AG04450 (cell line): ENCODE measurements around the gene SUN1. TPM values are rescaled to one million over a fixed set of nuclear protein-coding genes. Genes with fewer than 3 reads are reported as not detected.
"Not testable (repeated sequence)": the region's sequence is repeated elsewhere in the genome, so short reads cannot be mapped to it uniquely, and the experiment has no call there.

Experiments
- CTCF ChIA-PET: fragments of 300-600, 350-600 bp; formaldehyde crosslinking; extraction: SDS; loops from one replicate; lab custom pipeline; 2022; ENCODE audit warnings: antibody characterized with exemption, inconsistent platforms; lab: Charles Lee
- POLR2A ChIA-PET: fragments of 350-600 bp; formaldehyde crosslinking; extraction: SDS; loops from one replicate; lab custom pipeline; 2021; ENCODE audit warnings: antibody characterized with exemption, inconsistent platforms; lab: Yijun Ruan, JAX
- DNase-seq: peaks from one replicate; pipeline ENCODE4 v3.0.0-alpha.2; 2011; ENCODE audit warnings: low read depth, low spot score
- H3K27ac ChIP-seq: one replicate; pipeline ENCODE4 v1.5.1; 2012; ENCODE audit warnings: low read depth, low read length, control low read depth
- H3K27me3 ChIP-seq: one replicate; pipeline ENCODE4 v1.6.0; 2012; ENCODE audit warnings: low read length; ENCODE audit not compliant: control insufficient read depth, insufficient read depth
- H3K4me3 ChIP-seq: 2 replicates; pipeline ENCODE4 v1.5.1; 2011; ENCODE audit warnings: mild to moderate bottlenecking, low read depth, low read length, control low read depth
- H3K9me3 ChIP-seq: 2 replicates; pipeline ENCODE4 v1.5.1; 2012; ENCODE audit warnings: low read length; ENCODE audit not compliant: control insufficient read depth, insufficient read depth
- CTCF ChIP-seq: IDR thresholded peaks from 2 replicates; pipeline ENCODE4 v1.5.1; 2011; ENCODE audit warnings: low read depth, low read length, control low read depth, inconsistent platforms
- polyA plus RNA-seq: library from polyadenylated mRNA; depleted of rRNA; stranded (reverse); fragments of >200 nt; gene quantifications from 2 replicates; pipeline ENCODE4 v1.2.3, GENCODE V29; 2011

Gene SUN1
- polyA plus RNA-seq, 1 experiment, result 140 TPM

GRCh38 chr7:845731-846130 lies 13.5 kb downstream of the SUN1 start:
- POLR2A ChIA-PET, result interaction anchor here (0.5 kb wide), 1 partner anchor 25 kb away, joined by 3 read pairs; no protein-coding TSS in a partner anchor
- H3K4me3 ChIP-seq, result no peak overlapping the region
- TF ChIP-seq CTCF, result no peak
- no peak for DNase-seq
- H3K27me3 ChIP-seq, result no peaks in the 10 kb centered on the region
- no peak overlapping the region for H3K27ac ChIP-seq
- peaks cover 20% of the 10 kb centered on the region for H3K9me3 ChIP-seq
- CTCF ChIA-PET, result interaction anchor here (1.4 kb wide), 1 partner anchor 9 kb away, joined by 4 read pairs; no protein-coding TSS in a partner anchor

- CTCF ChIA-PET, result interaction anchor here (0.6 to 1.4 kb wide), 2 partner anchors 11 to 61 kb away, joined by 3 to 4 read pairs; no protein-coding TSS in a partner anchor
- DNase-seq, H3K27ac ChIP-seq, H3K4me3 ChIP-seq, H3K27me3 ChIP-seq, POLR2A ChIA-PET: not testable (repeated sequence)
- H3K9me3 ChIP-seq, result peaks cover 20% of the 10 kb centered on the region
Measured at GRCh38 chr7:846958-847650, 14.8 kb downstream of the SUN1 start.

GRCh38 chr7:847728-848127 lies 15.5 kb downstream of the SUN1 start:
- H3K4me3 ChIP-seq, POLR2A ChIA-PET, H3K27me3 ChIP-seq, CTCF ChIA-PET, H3K27ac ChIP-seq, DNase-seq: not testable (repeated sequence)
- peaks cover 20% of the 10 kb centered on the region for H3K9me3 ChIP-seq

GRCh38 chr7:849145-849544 lies 16.9 kb downstream of the SUN1 start:
- Histone ChIP-seq H3K9me3 (peaks cover 20% of the 10 kb centered on the region), H3K27ac (no peak overlapping the region), H3K4me3 (no peak overlapping the region), H3K27me3 (no peaks in the 10 kb centered on the region)
- DNase-seq, result no peak
- no peak for TF ChIP-seq CTCF
- POLR2A ChIA-PET, result no interaction called here
- CTCF ChIA-PET, result no interaction called here

- CTCF ChIA-PET, result no interaction called here
- DNase-seq, result no peak
- no peak for TF ChIP-seq CTCF
- no peak overlapping the region for H3K27ac ChIP-seq
- peaks cover 20% of the 10 kb centered on the region for H3K9me3 ChIP-seq
- no peaks in the 10 kb centered on the region for H3K27me3 ChIP-seq
- no peak overlapping the region for H3K4me3 ChIP-seq
- POLR2A ChIA-PET, result no interaction called here
Measured at GRCh38 chr7:849781-850180, 17.5 kb downstream of the SUN1 start.

- no peak for TF ChIP-seq CTCF
- Histone ChIP-seq H3K27ac (no peak overlapping the region), H3K27me3 (no peaks in the 10 kb centered on the region), H3K9me3 (peaks cover 17% of the 10 kb centered on the region), H3K4me3 (no peak overlapping the region)
- no peak for DNase-seq
- ChIA-PET CTCF (interaction anchor here (0.6 kb wide), 1 partner anchor 142 kb away, joined by 3 read pairs; no protein-coding TSS in a partner anchor), POLR2A (no interaction called here)
Measured at GRCh38 chr7:851204-851603, 18.9 kb downstream of the SUN1 start.
